UCSD-AML1 (cell line): ENCODE measurements around the gene GPT2.
A peak's percentile ranks its signal among the peaks of the same experiment; 100 is the strongest.

Source experiments
- DNase-seq: peaks from one replicate; lab custom pipeline; 2025; ENCODE audit not compliant: unreplicated experiment; lab: John Stamatoyannopoulos, UW

GPT2 gene

DNA sequence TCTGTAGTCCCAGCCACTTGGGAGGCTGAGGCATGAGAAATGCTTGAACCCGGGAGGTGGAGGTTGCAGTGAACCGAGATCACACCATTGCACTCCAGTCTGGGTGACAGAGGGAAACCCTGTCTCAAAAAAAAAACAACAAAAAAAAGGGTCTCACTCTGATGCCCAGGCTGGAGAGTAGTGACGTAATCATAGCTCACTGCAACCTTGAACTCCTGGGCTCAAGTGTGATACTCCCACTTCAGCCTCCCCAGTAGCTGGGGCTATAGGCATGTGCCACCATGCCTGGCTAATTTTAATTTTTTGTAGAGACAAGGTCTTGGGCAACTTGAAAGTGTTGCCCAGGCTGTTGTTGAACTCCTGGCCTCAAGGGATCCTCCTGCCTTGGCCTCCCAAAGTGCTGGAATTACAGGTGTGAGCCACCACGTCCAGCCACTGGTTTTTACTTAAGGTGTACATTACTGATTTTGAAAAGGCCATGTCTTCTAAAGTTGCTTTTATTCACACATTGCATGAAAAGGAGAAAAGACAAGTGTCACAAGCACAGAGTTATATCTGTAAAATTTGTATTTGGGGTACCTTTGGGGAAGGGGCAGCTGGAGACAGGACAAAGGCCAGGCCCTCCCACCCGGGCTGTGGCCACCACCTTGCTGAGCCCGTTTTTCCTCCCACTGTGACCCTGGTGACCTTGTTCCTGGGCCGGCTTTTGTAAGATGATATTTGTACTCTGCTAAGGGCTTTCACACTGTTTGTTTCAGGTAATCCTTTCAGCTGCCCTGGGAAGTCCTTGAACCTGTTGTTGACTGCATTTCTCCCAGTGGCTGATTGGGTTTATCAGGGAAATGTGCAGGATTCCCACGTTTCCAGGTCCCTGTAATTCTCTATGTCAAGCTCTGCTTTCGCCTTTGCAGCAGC, 11.5 kb downstream of the GPT2 start:
- DNase-seq: no peak

GRCh38 chr16:46896314-46896968, 12.3 kb downstream of the GPT2 start:
- no peak for DNase-seq

- DNase-seq: no peak
Observed at GRCh38 chr16:46897471-46897870, 13.3 kb downstream of the GPT2 start.

- no peak for DNase-seq
Observed at GRCh38 chr16:46898006-46898405, 13.8 kb downstream of the GPT2 start.

- peak; percentile 19 for DNase-seq
Observed at GRCh38 chr16:46899443-46900143, 15.4 kb downstream of the GPT2 start.

DNA sequence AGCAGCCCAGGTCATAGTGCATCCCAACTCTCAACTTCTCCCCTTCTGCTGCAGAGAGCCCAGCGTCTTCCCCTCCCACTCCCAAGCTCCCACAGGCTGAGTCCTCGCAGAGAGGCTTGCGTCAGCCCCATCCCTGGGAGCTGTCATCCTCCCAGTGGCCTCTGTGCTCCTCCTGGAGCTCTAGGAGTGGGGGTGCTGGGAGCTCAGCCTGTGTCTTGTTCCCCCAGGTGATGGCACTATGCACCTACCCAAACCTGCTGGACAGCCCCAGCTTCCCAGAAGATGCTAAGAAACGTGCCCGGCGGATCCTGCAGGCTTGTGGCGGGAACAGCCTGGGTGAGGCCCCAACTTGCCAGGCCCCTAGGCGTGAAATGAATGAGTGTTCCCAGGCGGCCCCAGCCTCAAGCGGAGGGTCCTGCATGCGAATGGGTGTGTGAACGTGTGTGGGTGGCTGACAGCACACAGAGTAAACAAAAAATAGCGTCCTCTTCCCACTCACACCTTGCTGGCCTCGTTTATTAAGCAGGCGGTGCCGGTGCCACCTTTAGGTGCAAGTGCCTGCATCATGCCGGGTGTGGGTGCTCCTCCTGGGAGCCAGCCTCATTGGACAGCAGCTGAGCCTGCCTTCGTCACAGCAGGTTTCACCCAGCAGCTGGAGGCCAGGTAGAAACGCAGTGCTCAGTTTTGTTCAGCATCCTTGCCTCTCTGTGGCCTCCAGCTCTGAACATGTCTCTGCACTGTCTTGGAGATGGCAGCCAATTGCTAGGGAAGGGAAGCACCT, 16.5 kb downstream of the GPT2 start:
- DNase-seq: no peak

- DNase-seq: no peak
Observed at GRCh38 chr16:46901709-46902108, 17.5 kb downstream of the GPT2 start.

DNA sequence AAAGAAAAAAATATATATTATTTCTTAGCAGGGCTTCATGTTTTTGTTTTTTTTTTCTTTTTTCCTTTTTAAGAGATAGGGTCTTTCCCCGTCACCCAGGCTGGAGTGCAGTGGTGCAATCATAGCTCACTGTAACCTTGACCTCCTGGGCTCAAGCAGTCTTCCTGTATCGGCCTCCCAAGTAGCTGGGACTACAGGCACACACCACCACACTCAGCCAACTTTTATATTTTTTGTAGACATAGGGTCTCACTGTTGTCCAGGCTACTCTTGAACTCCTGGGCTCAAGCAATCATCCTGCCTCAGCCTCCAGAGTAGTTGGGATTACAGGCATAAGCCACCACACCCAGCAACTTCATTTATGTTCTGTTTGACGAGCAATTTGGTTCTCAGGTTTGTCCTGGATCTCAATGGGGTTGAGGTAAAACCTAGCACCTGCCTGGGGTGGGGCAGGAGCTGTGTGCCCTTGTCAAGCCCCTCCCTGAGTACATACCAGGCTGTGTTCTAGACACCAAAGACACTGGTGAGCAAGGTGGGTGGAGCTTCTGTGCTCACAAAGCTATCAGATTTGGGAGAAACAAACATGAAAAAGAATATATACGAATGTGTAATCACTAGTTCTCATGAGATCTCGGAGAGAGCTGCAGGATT, 19.2 kb downstream of the GPT2 start:
- no peak for DNase-seq

- no peak for DNase-seq
Observed at GRCh38 chr16:46904471-46904870, 20.3 kb downstream of the GPT2 start.

- no peak for DNase-seq
Observed at GRCh38 chr16:46906360-46907060, 22.3 kb downstream of the GPT2 start.

DNA sequence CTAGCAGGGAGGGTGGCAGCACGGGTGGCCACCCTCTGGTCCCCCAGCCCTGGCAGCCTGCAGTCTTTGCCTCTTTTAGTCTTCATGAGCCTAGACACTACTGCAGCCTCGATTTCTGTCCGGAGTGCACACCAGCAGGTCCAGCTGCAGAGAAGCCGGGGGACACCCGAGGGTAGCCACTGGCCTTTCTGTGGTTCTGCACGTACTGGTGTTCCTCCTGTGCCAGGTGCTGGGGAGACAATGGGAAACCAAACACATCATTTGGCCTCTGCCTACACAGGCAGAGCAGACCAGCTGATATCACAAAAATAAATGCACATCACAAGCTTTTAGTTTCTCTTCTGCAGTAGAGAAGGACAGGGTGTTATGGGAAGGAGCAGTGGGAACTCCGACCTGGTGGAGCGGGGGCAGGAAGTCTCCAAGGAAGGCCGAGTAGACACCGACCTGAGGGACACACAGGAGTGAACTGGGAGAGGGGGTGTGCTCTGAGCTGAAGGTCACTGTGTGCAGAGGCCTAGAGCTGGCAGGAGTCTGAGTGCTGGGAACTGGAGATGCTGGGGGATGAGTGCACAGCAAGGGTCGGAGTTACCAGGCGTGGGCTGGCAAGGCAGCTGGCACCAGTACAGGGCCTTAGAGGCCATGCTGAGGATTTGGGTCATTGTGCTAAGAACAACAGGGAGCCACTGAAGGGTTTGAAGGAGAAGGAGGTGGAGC, 23.1 kb downstream of the GPT2 start:
- DNase-seq: no peak

DNA sequence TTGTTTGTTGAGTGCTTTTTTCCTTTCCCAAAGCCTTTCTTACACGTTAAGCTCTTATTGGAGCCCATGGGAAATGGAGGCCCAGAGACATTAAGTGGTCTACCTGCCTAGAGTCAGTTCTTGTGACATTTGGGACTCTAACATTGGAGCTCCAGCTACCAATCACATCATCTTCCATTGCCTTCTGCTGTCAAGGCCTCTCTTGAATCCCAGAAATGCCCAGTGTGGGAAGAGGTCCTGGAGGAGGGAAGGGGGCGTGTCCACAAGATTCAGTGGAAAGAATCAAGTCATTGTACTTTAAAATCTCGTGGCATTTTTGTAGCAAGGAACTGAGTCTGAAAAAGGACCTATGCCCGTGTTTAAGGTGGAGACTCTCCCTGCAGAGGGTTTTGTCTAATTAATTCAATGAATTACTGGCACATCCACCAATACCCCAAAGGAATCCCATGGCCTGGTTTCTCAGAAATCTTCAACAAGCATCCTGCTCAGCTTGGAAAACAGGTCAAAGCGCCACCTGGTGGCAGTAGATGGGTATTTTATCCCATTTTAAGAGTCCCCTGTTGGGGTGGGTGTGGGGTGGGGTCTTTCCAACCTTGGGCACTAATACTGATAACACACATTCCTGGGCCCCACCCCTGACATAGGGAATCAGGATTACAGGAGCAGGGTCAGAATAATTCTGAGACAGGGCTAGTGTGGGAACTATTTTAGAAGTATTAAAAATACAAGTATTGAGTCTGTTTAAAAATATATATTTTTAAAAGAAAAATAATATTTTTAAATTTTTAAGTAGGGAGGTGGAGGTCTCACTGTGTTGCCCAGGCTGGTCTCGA, 24.6 kb downstream of the GPT2 start:
- peak; percentile 27 for DNase-seq

DNA sequence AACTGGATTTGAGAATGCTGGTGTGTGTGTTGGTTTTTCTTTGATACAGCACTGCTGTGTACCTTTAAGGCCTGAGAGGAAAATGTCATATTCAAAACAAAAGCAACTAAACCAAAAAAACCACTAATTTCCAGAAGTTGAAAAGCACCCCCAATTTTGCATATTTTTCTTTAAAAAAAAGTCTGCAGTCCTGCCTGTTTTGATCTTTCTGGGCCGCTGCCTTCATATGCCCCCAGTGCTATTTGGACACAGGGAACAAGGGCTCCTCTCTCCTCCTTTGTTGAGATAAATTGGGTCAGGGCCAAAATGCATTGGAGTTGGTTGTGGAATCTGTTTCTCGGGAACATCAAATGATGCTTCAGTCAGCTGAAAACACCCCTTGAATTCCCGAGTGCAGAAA, 26.9 kb downstream of the GPT2 start:
- no peak for DNase-seq

- no peak for DNase-seq
Observed at GRCh38 chr16:46911650-46912049, 27.5 kb downstream of the GPT2 start.

GRCh38 chr16:46914556-46915201, 30.5 kb downstream of the GPT2 start:
- DNase-seq: no peak

GRCh38 chr16:46915483-46916025, 31.4 kb downstream of the GPT2 start:
- no peak for DNase-seq

DNA sequence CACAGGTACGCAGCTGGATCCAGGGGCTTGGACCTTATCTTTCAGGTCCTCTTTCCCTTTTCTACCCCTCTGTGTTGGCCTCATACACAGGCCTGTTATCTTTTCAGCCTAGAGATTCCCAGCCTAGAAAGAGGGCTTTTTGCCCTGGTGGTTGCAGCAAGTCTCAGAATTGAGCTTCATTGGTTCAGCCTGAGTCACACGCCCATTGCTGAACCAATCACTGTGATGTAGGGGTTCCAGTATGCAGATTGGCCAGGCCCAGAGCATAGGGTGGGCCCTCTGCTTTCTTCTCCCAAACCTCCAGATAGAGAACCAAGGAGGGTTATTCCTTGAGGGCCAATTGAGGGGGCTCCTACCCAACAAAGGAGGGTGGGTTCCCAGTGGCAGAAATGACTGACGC, 32.8 kb downstream of the GPT2 start:
- no peak for DNase-seq

- DNase-seq: no peak
Observed at GRCh38 chr16:46918400-46918799, 34.2 kb downstream of the GPT2 start.
